ENCODE results near the gene ATG7. TPM values are rescaled to one million over a fixed set of nuclear protein-coding genes. Genes with fewer than 3 reads are reported as not detected.

ATG7 gene
- total RNA-seq, 1 experiment from 2014 or later: 36.0 TPM

- peaks cover 17% of the 10 kb centered on the region; the same call in 1 of the 2 replicates for H3K36me3 ChIP-seq (ENCODE audit: control insufficient read depth, insufficient read depth, low read length)
- no peak for ATAC-seq
- no TSS peak for BruUV-seq (replicated peaks)
- TF ChIP-seq SIN3A (IDR thresholded peaks at IDR 0.05; ENCODE audit: borderline replicate concordance, insufficient read depth, low read depth, low read length): no peak
- TF ChIP-seq CTCF (IDR thresholded peaks at IDR 0.05): no peak
- TF ChIP-seq, protein P1, sequence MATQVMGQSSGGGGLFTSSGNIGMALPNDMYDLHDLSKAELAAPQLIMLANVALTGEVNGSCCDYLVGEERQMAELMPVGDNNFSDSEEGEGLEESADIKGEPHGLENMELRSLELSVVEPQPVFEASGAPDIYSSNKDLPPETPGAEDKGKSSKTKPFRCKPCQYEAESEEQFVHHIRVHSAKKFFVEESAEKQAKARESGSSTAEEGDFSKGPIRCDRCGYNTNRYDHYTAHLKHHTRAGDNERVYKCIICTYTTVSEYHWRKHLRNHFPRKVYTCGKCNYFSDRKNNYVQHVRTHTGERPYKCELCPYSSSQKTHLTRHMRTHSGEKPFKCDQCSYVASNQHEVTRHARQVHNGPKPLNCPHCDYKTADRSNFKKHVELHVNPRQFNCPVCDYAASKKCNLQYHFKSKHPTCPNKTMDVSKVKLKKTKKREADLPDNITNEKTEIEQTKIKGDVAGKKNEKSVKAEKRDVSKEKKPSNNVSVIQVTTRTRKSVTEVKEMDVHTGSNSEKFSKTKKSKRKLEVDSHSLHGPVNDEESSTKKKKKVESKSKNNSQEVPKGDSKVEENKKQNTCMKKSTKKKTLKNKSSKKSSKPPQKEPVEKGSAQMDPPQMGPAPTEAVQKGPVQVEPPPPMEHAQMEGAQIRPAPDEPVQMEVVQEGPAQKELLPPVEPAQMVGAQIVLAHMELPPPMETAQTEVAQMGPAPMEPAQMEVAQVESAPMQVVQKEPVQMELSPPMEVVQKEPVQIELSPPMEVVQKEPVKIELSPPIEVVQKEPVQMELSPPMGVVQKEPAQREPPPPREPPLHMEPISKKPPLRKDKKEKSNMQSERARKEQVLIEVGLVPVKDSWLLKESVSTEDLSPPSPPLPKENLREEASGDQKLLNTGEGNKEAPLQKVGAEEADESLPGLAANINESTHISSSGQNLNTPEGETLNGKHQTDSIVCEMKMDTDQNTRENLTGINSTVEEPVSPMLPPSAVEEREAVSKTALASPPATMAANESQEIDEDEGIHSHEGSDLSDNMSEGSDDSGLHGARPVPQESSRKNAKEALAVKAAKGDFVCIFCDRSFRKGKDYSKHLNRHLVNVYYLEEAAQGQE (IDR thresholded peaks at IDR 0.05; ENCODE audit: insufficient read depth in 1 of 2, low read depth in 2 of 2, low read length in 1 of 2): no peak
- no peak for TF ChIP-seq TCF7L2 (IDR thresholded peaks at IDR 0.05; ENCODE audit: low read depth, low read length)
- no peak for TF ChIP-seq POLR2AphosphoS5 (IDR thresholded peaks at IDR 0.05; ENCODE audit: low read depth, low read length)
- H3K4me1 ChIP-seq (ENCODE audit: control insufficient read depth, insufficient read depth, low read length): no peaks in the 10 kb centered on the region
- no peaks in the 10 kb centered on the region for H3K9me3 ChIP-seq (ENCODE audit: control insufficient read depth, insufficient read depth, low read depth, low read length)
- ChIA-PET CTCF (no interaction called here), POLR2A (no interaction called here)
- in situ Hi-C loops (cut with HindIII; ENCODE audit: low pct_unique_long_range_greater_than_20kb, low sequenced_read_pairs): no loop called here
- H3K27me3 ChIP-seq (ENCODE audit: control insufficient read depth, insufficient read depth, low read length): no peaks in the 10 kb centered on the region
- DNase-seq (ENCODE audit: low read depth, low spot score): no peak
- no peak overlapping the region for H3K4me3 ChIP-seq (ENCODE audit: low read depth in 2 of 2, low read length in 2 of 2)
- intact Hi-C loops (cut with micrococcal nuclease; ENCODE audit: unreplicated experiment): no loop called here
- no peak overlapping the region for H3K27ac ChIP-seq (ENCODE audit: low read length)
Observed at GRCh38 chr3:11327619-11328018, 55.4 kb downstream of the ATG7 start.

- no TSS peak for BruUV-seq (replicated peaks)
- intact Hi-C loops (cut with micrococcal nuclease; ENCODE audit: unreplicated experiment): no loop called here
- H3K36me3 ChIP-seq (ENCODE audit: control insufficient read depth, insufficient read depth, low read length): peaks cover 17% of the 10 kb centered on the region; the same call in 1 of the 2 replicates
Observed at GRCh38 chr3:11328196-11328945, 56.2 kb downstream of the ATG7 start.

More at GRCh38 chr3:11328196-11328945, 56.2 kb downstream of the ATG7 start:
- CTCF ChIA-PET: no interaction called here
- no peaks in the 10 kb centered on the region for H3K4me1 ChIP-seq (ENCODE audit: control insufficient read depth, insufficient read depth, low read length)
- no peak overlapping the region for H3K27ac ChIP-seq (ENCODE audit: low read length)
- in situ Hi-C loops (cut with HindIII; ENCODE audit: low pct_unique_long_range_greater_than_20kb, low sequenced_read_pairs): no loop called here
- POLR2A ChIA-PET: no interaction called here
- ATAC-seq (no peak), DNase-seq (ENCODE audit: low read depth, low spot score) (no peak)
- no peaks in the 10 kb centered on the region for H3K9me3 ChIP-seq (ENCODE audit: control insufficient read depth, insufficient read depth, low read depth, low read length)
- no peaks in the 10 kb centered on the region for H3K27me3 ChIP-seq (ENCODE audit: control insufficient read depth, insufficient read depth, low read length)
- H3K4me3 ChIP-seq (ENCODE audit: low read depth in 2 of 2, low read length in 2 of 2): no peak overlapping the region
- TF ChIP-seq SIN3A (IDR thresholded peaks at IDR 0.05; ENCODE audit: borderline replicate concordance, insufficient read depth, low read depth, low read length) (no peak), TCF7L2 (IDR thresholded peaks at IDR 0.05; ENCODE audit: low read depth, low read length) (no peak), CTCF (IDR thresholded peaks at IDR 0.05) (no peak), POLR2AphosphoS5 (IDR thresholded peaks at IDR 0.05; ENCODE audit: low read depth, low read length) (no peak)
- TF ChIP-seq, protein P1 (IDR thresholded peaks at IDR 0.05; ENCODE audit: insufficient read depth in 1 of 2, low read depth in 2 of 2, low read length in 1 of 2): no peak
